Right lung (tissue), 10 donors: Measurements from ENCODE around the gene B3GALNT2. TPM values are rescaled to one million over a fixed set of nuclear protein-coding genes. Genes with fewer than 3 reads are reported as not detected.
"Not testable (repeated sequence)": the region's sequence is repeated elsewhere in the genome, so short reads cannot be mapped to it uniquely, and the experiment has no call there.

Experiments
- DNase-seq, 2 donors: peaks; one replicate each; pipeline ENCODE4 v3.0.0-alpha.2; 2013
- long read RNA-seq, 8 donors: transcript quantifications; one replicate each; lab custom pipeline, GENCODE V29; 2026
- polyA plus RNA-seq, 5 donors: library from polyadenylated mRNA; unstranded; fragments of 120-200 nt; gene quantifications; one replicate each; pipeline versions ENCODE4 v1.2.1 to v1.2.3, GENCODE V29; 2013; ENCODE audit warnings: inconsistent platforms in 1 of 5, low replicate concordance in 1 of 5; ENCODE audit not compliant: insufficient read length in 5 of 5, insufficient read depth in 1 of 5

The B3GALNT2 gene
- polyA plus RNA-seq, result 10 to 100 TPM; 16.2 to 30.1 (median 24.0) TPM
- long read RNA-seq, donor 1, partial matches to known transcripts, result 0 of 2 reads
- long read RNA-seq, donor 1, other reads (novel, unspliced or antisense), result 0 of 2 reads
- long read RNA-seq, donor 2, result 0 reads
- long read RNA-seq, donor 3, transcript B3GALNT2-202 (12 exons, 2,015 nt), result major isoform, 6 of 7 reads
- long read RNA-seq, donor 3, partial matches to known transcripts, result 0 of 7 reads
- long read RNA-seq, donor 3, other reads (novel, unspliced or antisense), result 0 of 7 reads
- long read RNA-seq, donor 4, partial matches to known transcripts, result 0 of 2 reads
- long read RNA-seq, donor 4, other reads (novel, unspliced or antisense), result 0 of 2 reads
- long read RNA-seq, donor 5, partial matches to known transcripts, result 0 of 5 reads
- long read RNA-seq, donor 5, other reads (novel, unspliced or antisense), result 0 of 5 reads
- long read RNA-seq, donor 6, partial matches to known transcripts, result 0 of 1 reads
- long read RNA-seq, donor 6, other reads (novel, unspliced or antisense), result 0 of 1 reads
- long read RNA-seq, donor 7, partial matches to known transcripts, result 0 of 3 reads
- long read RNA-seq, donor 7, other reads (novel, unspliced or antisense), result 0 of 3 reads
- long read RNA-seq, donor 8, result 0 reads

GRCh38 chr1:235504122-235504493, at the start of gene B3GALNT2:
Gene B3GALNT2 (minus strand): TSS chr1:235504452. CDS start chr1:235504252, 200 bp downstream.
- DNase-seq, result no peak

GRCh38 chr1:235553112-235553551, 48.9 kb upstream of the B3GALNT2 start:
- no peak for DNase-seq

- no peak for DNase-seq
Measured at GRCh38 chr1:235552146-235552716, 48.0 kb upstream of the B3GALNT2 start.

GRCh38 chr1:235549351-235550139, 45.3 kb upstream of the B3GALNT2 start:
- no peak for DNase-seq

GRCh38 chr1:235546369-235547155, 42.3 kb upstream of the B3GALNT2 start:
- DNase-seq, result not testable (repeated sequence)

GRCh38 chr1:235545292-235545930, 41.2 kb upstream of the B3GALNT2 start:
- no peak for DNase-seq

GRCh38 chr1:235542845-235543244, 38.6 kb upstream of the B3GALNT2 start:
- DNase-seq, result not testable (repeated sequence)

GRCh38 chr1:235533476-235534168, 29.4 kb upstream of the B3GALNT2 start:
- DNase-seq, result no peak

- DNase-seq, result no peak
Measured at GRCh38 chr1:235532360-235532759, 28.1 kb upstream of the B3GALNT2 start.

- no peak for DNase-seq
Measured at GRCh38 chr1:235527196-235527814, 23.1 kb upstream of the B3GALNT2 start.

- DNase-seq, result no peak
Measured at GRCh38 chr1:235525314-235525713, 21.1 kb upstream of the B3GALNT2 start.

- DNase-seq, result no peak
Measured at GRCh38 chr1:235516862-235517446, 12.7 kb upstream of the B3GALNT2 start.

GRCh38 chr1:235515844-235516512, 11.7 kb upstream of the B3GALNT2 start:
- DNase-seq, result no peak

GRCh38 chr1:235513495-235514366, 9.5 kb upstream of the B3GALNT2 start:
- peak; percentile 42 to 73 for DNase-seq

GRCh38 chr1:235511470-235512240, 7.4 kb upstream of the B3GALNT2 start:
- no peak for DNase-seq

- DNase-seq, result no peak
Measured at GRCh38 chr1:235510823-235511222, 6.6 kb upstream of the B3GALNT2 start.

- DNase-seq, result no peak
Measured at GRCh38 chr1:235507623-235508022, 3.4 kb upstream of the B3GALNT2 start.
